Epithelial cell of esophagus (primary cell): ENCODE data around the gene RPS21.

Experiments used
- DNase-seq: peaks from one replicate; pipeline ENCODE4 v3.0.0; 2010; ENCODE audit warnings: low read depth
- H3K4me3 ChIP-seq: 2 replicates; pipeline ENCODE4 v1.5.1; 2011; ENCODE audit warnings: mild to moderate bottlenecking, low read length, control low read depth
- CTCF ChIP-seq: IDR thresholded peaks from 2 replicates; pipeline ENCODE4 v1.5.1; 2011; ENCODE audit warnings: low read depth, mild to moderate bottlenecking, low read length, control low read depth, inconsistent platforms; ENCODE audit not compliant: insufficient read depth; ENCODE audit errors: missing control alignments

The RPS21 gene

GRCh38 chr20:62357187-62357667 lies 29.7 kb upstream of the RPS21 start:
- DNase-seq = peak; percentile 57
- no peak for TF ChIP-seq CTCF
- no peak overlapping the region for H3K4me3 ChIP-seq

- no peak for DNase-seq
- TF ChIP-seq CTCF = no peak
- no peak overlapping the region for H3K4me3 ChIP-seq
Measured at GRCh38 chr20:62357681-62358080, 29.2 kb upstream of the RPS21 start.

- no peak for TF ChIP-seq CTCF
- no peak for DNase-seq
- no peak overlapping the region for H3K4me3 ChIP-seq
Measured at GRCh38 chr20:62358171-62359042, 28.5 kb upstream of the RPS21 start.

GRCh38 chr20:62359043-62359490 lies 27.8 kb upstream of the RPS21 start:
- peak overlapping the region; percentile 4 for H3K4me3 ChIP-seq
- TF ChIP-seq CTCF = no peak
- DNase-seq = no peak

- H3K4me3 ChIP-seq = peak overlapping the region; percentile 4
- TF ChIP-seq CTCF = no peak
- DNase-seq = no peak
Measured at GRCh38 chr20:62359491-62360121, 27.3 kb upstream of the RPS21 start.

- peak overlapping the region; percentile 7 for H3K4me3 ChIP-seq
- no peak for TF ChIP-seq CTCF
- DNase-seq = no peak
Measured at GRCh38 chr20:62360854-62361798, 25.8 kb upstream of the RPS21 start.
